DMS53 (cell line): ENCODE results near the gene SLC12A7.
"Not testable (repeated sequence)": the region's sequence is repeated elsewhere in the genome, so short reads cannot be mapped to it uniquely, and the experiment has no call there.

Experiments used
- DNase-seq: peaks from one replicate; lab custom pipeline; 2025; lab: John Stamatoyannopoulos, UW

The SLC12A7 gene

GRCh38 chr5:1035421-1036405 lies 76.2 kb downstream of the SLC12A7 start:
- peak; percentile 38 for DNase-seq

- DNase-seq = no peak
Observed at GRCh38 chr5:1034986-1035385, 76.9 kb downstream of the SLC12A7 start.

- DNase-seq = no peak
Observed at GRCh38 chr5:1034421-1034905, 77.4 kb downstream of the SLC12A7 start.

GRCh38 chr5:1033606-1034420 lies 78.0 kb downstream of the SLC12A7 start:
- no peak for DNase-seq

- no peak for DNase-seq
Observed at GRCh38 chr5:1033178-1033577, 78.7 kb downstream of the SLC12A7 start.

GRCh38 chr5:1032551-1033027 lies 79.3 kb downstream of the SLC12A7 start:
- DNase-seq = no peak

GRCh38 chr5:1032011-1032410 lies 79.9 kb downstream of the SLC12A7 start:
- no peak for DNase-seq

- no peak for DNase-seq
Observed at GRCh38 chr5:1031306-1031959, 80.4 kb downstream of the SLC12A7 start.

GRCh38 chr5:1030801-1031271 lies 81.0 kb downstream of the SLC12A7 start:
- no peak for DNase-seq

GRCh38 chr5:1029945-1030625 lies 81.8 kb downstream of the SLC12A7 start:
- no peak for DNase-seq

GRCh38 chr5:1029282-1029944 lies 82.5 kb downstream of the SLC12A7 start:
- DNase-seq = no peak

GRCh38 chr5:1028481-1029281 lies 83.2 kb downstream of the SLC12A7 start:
- no peak for DNase-seq

- no peak for DNase-seq
Observed at GRCh38 chr5:1027631-1028441, 84.0 kb downstream of the SLC12A7 start.

- DNase-seq = no peak
Observed at GRCh38 chr5:1026700-1027621, 84.9 kb downstream of the SLC12A7 start.

GRCh38 chr5:1021969-1022336 lies 89.9 kb downstream of the SLC12A7 start:
- not testable (repeated sequence) for DNase-seq

GRCh38 chr5:1021136-1021968 lies 90.5 kb downstream of the SLC12A7 start:
- DNase-seq = no peak

- no peak for DNase-seq
Observed at GRCh38 chr5:1020452-1020961, 91.4 kb downstream of the SLC12A7 start.
